MCF 10A (cell line): ENCODE measurements around the gene CCDC178. TPM values are rescaled to one million over a fixed set of nuclear protein-coding genes. Genes with fewer than 3 reads are reported as not detected.

ENCODE experiments used
- Bru-seq: library from RNA; stranded (reverse); fragments of 400-500 nt; gene quantifications from one replicate; lab custom pipeline; 2021; lab: Mats Ljungman, UMichigan
- BruChase-seq, 2 experiments: library from RNA; stranded (reverse); fragments of 400-500 nt; gene quantifications; one replicate each; lab custom pipeline; 2021; lab: Mats Ljungman, UMichigan
- BruUV-seq: library from RNA; stranded (reverse); fragments of 400-500 nt; replicated peaks from 2 replicates; lab custom pipeline; 2021; lab: Mats Ljungman, UMichigan
- CTCF ChIA-PET: fragments of 300-600 bp; sonication (Branson Sonifier 250); formaldehyde crosslinking; extraction: SDS; loops from one replicate; lab custom pipeline; 2021; ENCODE audit warnings: antibody characterized with exemption, inconsistent platforms; lab: Yijun Ruan, JAX
- POLR2A ChIA-PET: fragments of 300-600, 350-650 bp; sonication (Branson Sonifier 250); formaldehyde crosslinking; extraction: SDS; loops from one replicate; lab custom pipeline; 2020; ENCODE audit warnings: antibody characterized with exemption, inconsistent platforms; lab: Yijun Ruan, JAX
- DNase-seq: peaks from one replicate; pipeline ENCODE4 v3.0.0-alpha.2; 2018; ENCODE audit not compliant: unreplicated experiment
- H3K27ac Mint-ChIP-seq: one replicate; pipeline ENCODE4 v1.8.0; 2022; ENCODE audit warnings: mild to moderate bottlenecking, low read depth, mixed read lengths; ENCODE audit not compliant: unreplicated experiment
- H3K27me3 Mint-ChIP-seq: one replicate; pipeline ENCODE4 v1.8.0; 2022; ENCODE audit warnings: mixed read lengths; ENCODE audit not compliant: insufficient read depth, unreplicated experiment
- H3K36me3 Mint-ChIP-seq: one replicate; pipeline ENCODE4 v1.8.0; 2022; ENCODE audit warnings: mild to moderate bottlenecking, moderate library complexity, mixed read lengths; ENCODE audit not compliant: insufficient read depth, unreplicated experiment
- H3K4me1 Mint-ChIP-seq: one replicate; pipeline ENCODE4 v1.8.0; 2022; ENCODE audit warnings: mixed read lengths; ENCODE audit not compliant: insufficient read depth, unreplicated experiment
- H3K4me3 Mint-ChIP-seq: one replicate; pipeline ENCODE4 v1.8.0; 2022; ENCODE audit warnings: mild to moderate bottlenecking, moderate library complexity, mixed read lengths; ENCODE audit not compliant: unreplicated experiment
- H3K9me3 Mint-ChIP-seq: one replicate; pipeline ENCODE4 v1.8.0; 2022; ENCODE audit warnings: mixed read lengths; ENCODE audit not compliant: unreplicated experiment
- intact Hi-C: fragments of 100-400 bp; cut with micrococcal nuclease; formaldehyde crosslinking; loops from 2 replicates; pipeline ENCODE4 v1.14.1; 2022
- long read RNA-seq: library from polyadenylated mRNA; stranded (forward); transcript quantifications from one replicate; pipeline ENCODE4 v2.0.0, GENCODE V29; 2022
- total RNA-seq: library from RNA; stranded (reverse); gene quantifications from 2 replicates; pipeline ENCODE4 v1.2.3, GENCODE V29; 2022
- TF ChIP-seq, protein P1 (sequence below): fragments of 200-600 bp; IDR thresholded peaks from one replicate; pipeline ENCODE4 v1.8.0; 2022; ENCODE audit warnings: antibody characterized with exemption, mild to moderate bottlenecking; ENCODE audit not compliant: unreplicated experiment

The CCDC178 gene, protein sequence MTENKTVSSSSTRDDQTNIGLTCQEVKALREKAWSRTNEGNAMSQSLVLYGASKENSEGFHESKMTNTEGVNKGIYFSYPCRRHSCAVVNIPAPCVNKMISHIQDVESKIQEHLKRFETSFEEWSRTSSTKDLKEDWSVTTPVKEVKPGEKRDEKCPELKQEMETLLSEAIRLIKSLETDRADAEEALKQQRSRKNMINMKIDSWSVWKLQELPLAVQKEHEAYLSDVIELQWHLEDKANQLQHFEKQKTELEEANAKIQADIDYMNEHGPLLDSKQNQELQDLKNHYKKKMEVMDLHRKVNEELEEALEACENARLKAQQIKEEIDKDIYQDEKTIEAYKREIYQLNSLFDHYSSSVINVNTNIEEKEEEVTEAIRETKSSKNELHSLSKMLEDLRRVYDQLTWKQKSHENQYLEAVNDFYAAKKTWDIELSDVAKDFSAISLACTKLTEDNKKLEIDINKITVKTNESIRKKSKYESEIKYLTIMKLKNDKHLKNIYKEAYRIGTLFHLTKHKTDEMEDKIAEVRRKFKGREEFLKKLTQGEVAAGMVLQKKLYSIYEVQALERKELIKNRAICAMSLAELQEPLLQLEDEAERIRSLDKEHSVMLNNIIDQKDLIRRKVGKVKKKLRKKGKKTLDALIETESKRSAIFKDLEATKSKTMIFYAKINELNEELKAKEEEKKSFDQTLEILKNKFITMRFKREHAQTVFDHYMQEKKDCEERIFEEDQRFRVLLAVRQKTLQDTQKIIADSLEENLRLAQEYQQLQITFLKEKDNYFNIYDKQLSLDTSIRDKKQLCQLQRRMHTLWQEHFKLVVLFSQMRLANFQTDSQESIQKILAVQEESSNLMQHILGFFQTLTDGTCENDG
- total RNA-seq (0.19 TPM in 1 of 2 replicates, not detected in the other), Bru-seq, nascent RNA (percentile 8 among the genes with signal in this experiment), BruChase-seq, experiment 1, labeled RNA remaining after a 6-hour chase (percentile 10 among the genes with signal in this experiment), BruChase-seq, experiment 2, labeled RNA remaining after a 2-hour chase (percentile 10 among the genes with signal in this experiment)
- long read RNA-seq, result 0 reads

DNA sequence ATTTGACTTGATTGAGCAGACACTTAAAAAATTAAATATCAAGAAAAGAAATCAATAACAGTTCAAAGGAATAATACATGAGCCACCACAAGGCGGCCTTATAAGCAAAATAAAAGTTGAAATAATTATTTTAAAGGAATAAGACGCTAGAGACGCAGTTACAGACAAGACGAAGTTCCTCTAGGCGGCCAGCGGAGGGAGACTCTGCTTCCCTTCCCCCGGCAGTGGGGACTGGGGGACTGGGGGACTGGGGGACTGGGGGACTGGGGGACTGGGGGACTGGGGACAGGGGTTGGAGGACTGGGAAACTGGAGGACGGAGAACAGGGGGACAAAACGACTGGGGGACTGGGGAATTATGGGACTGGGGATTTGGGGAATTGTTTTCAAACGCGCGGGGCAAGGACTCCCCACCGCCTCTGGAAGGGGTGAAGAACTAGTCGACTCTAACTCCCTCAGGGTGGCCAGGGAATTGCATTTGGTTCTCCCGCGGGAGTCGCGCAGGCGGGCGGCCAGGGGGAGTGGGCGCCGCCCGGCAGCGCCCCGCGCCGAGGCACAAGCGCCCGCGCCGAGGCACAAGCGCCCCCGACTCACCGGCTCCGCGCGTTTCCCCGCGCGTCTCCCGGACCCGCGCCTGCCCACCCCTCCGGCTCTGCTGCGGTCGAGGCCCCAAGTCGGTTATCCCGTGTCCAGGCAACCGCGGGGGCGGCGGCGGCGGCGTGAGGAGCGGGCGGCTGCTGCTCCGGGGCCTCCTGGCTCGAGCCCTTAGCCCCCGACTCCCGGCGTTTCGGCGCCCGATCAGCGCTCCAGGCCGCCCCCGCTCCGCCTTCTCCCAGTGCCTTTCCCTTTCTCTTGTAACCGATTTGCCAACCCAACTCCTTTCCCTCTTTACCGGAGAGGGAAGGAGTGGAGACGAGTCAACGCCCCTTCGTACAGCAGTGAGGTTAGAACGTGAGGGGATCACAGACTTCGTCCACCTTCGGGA lies at the start of gene CCDC178:
Gene CCDC178, minus strand, starts transcription at position 662 of the 984 bp plus-strand sequence. CDS start 28,633 bp downstream, outside the sequence.
- Mint-ChIP-seq H3K4me1 (no peaks in the 10 kb centered on the region), H3K4me3 (no peak within 1 kb of the TSS), H3K36me3 (no peaks in the 10 kb centered on the region), H3K27me3 (peaks cover 82% of the 10 kb centered on the region), H3K27ac (no peak within 1 kb of the TSS), H3K9me3 (no peaks in the 10 kb centered on the region)
- no TSS peak for BruUV-seq
- ChIA-PET POLR2A (no interaction called here), CTCF (interaction anchor here (0.6 to 1.0 kb wide), 2 partner anchors 235 to 682 kb away, joined by 3 to 5 read pairs; no protein-coding TSS in a partner anchor)
- intact Hi-C loops, result no loop called here
- TF ChIP-seq, protein P1, sequence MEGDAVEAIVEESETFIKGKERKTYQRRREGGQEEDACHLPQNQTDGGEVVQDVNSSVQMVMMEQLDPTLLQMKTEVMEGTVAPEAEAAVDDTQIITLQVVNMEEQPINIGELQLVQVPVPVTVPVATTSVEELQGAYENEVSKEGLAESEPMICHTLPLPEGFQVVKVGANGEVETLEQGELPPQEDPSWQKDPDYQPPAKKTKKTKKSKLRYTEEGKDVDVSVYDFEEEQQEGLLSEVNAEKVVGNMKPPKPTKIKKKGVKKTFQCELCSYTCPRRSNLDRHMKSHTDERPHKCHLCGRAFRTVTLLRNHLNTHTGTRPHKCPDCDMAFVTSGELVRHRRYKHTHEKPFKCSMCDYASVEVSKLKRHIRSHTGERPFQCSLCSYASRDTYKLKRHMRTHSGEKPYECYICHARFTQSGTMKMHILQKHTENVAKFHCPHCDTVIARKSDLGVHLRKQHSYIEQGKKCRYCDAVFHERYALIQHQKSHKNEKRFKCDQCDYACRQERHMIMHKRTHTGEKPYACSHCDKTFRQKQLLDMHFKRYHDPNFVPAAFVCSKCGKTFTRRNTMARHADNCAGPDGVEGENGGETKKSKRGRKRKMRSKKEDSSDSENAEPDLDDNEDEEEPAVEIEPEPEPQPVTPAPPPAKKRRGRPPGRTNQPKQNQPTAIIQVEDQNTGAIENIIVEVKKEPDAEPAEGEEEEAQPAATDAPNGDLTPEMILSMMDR, result no peak
- no peak for DNase-seq

DNA sequence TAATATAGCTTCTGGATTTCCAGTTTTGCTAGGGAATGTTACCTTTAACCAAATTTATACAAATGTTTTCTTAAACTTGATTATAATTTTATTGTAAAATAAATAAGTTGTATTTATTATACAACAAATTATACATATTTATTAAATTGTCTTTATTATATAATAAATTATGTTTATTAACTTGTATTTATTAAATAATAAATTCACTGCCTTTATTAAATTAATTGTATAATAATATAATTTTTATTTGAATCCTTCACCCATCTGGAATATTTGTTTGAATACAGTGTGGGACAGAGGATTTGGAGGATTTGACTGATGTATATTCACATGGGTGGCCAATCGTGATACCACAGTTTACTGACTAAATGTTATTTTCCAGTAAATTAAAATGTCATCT lies 43.4 kb upstream of the CCDC178 start:
- ChIA-PET POLR2A (no interaction called here), CTCF (interaction anchor here (1.1 kb wide), 1 partner anchor 252 kb away, joined by 3 read pairs; no protein-coding TSS in a partner anchor)
- DNase-seq, result no peak
- BruUV-seq, result no TSS peak
- Mint-ChIP-seq H3K27ac (no peak overlapping the region), H3K9me3 (no peaks in the 10 kb centered on the region), H3K4me1 (no peaks in the 10 kb centered on the region), H3K27me3 (peaks cover 7% of the 10 kb centered on the region), H3K36me3 (no peaks in the 10 kb centered on the region), H3K4me3 (no peak overlapping the region)
- TF ChIP-seq, protein P1, result no peak
- intact Hi-C loops, result no loop called here

DNA sequence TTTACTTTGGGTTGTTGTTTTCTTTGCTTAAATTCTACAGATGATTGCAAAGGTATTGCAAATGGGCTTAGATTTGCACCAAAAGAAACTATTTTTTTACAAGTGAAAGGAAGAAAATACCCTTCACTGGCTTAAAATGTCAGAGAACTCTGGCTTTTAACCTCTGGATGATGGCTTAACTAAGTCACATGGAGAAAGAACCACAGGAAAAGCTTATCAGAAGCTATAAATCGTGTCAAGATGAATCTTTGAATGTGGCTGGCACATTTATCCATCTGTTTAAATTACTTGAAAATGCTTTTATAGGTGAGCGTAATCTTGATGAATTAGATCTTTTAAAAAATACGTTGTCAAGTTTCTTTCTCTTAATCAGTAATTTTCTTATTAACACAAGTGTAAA lies 32.0 kb upstream of the CCDC178 start:
- Mint-ChIP-seq H3K36me3 (peaks cover 5% of the 10 kb centered on the region), H3K9me3 (no peaks in the 10 kb centered on the region), H3K4me1 (no peaks in the 10 kb centered on the region), H3K27me3 (peaks cover 54% of the 10 kb centered on the region), H3K4me3 (no peak overlapping the region), H3K27ac (no peak overlapping the region)
- no TSS peak for BruUV-seq
- TF ChIP-seq, protein P1, result no peak
- no peak for DNase-seq
- ChIA-PET POLR2A (no interaction called here), CTCF (no interaction called here)
- intact Hi-C loops, result no loop called here
